HG02759 (cell line): ENCODE results near the gene SFTA2.
A peak's percentile ranks its signal among the peaks of the same experiment; 100 is the strongest.
"Not testable (repeated sequence)": the region's sequence is repeated elsewhere in the genome, so short reads cannot be mapped to it uniquely, and the experiment has no call there.

ENCODE experiments used
- ATAC-seq: cut with Tn5 transposase; IDR thresholded peaks from one replicate; pipeline ENCODE4 v1.9.1; 2021; ENCODE audit warnings: mild to moderate bottlenecking, moderate library complexity; ENCODE audit not compliant: unreplicated experiment

SFTA2 gene

DNA sequence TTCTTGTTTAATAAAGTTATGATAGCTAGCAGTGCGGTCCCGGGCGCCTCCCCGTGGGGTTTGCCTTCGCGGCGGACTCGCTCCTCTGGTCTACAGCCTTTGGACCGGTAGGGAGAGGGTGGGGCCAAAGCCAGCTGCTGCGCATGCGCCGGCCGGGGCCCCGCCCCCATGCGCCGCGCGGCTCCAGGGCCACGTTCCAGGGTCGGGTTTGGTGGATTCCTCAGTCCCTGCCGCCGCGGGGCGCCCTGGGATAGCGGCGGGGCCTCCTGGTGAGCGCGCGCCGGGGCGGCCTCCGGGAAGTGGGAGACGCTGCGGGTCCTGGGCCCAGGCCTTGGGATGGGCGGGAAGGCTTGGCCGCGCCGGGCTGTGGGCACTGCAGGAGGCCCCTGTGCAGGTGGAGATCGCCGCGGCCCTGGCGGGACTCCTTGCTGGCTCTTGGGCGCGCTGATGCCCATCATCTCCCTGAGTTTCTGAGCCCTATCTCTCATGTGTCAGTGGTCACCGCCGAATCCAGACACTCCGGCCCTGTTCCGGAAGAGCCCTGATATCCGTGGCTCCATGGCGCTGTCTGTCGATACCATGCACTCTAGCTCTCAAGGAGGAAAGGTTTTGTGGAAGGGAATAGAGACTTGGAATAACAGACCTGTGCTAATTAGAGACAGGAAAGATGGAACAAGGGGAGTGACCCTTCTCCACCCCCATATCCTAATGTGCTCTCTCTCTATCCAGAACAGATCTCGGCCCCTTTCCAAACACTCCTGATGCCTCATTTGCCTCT, 17.7 kb downstream of the SFTA2 start, which contains the start of gene VARS2:
VARS2 (plus strand) TSS at position 163 of the 778 bp plus-strand sequence; CDS start at position 762, 599 bp downstream.
- peak; percentile 96 for ATAC-seq

DNA sequence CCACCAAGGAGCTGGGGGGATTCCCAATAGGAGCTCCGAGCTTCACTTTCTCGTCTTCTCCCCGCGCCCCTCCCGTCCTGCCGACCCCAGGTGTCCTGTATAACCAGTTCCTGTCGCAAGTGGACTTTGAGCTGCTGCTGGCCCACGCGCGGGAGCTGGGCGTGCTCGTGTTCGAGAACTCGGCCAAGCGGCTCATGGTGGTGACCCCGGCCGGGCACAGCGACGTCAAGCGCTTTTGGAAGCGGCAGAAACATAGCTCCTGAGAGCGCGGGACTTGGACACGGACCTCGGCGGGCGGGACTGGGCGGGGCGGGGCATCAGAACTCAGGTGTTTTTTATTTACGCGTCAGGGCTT, 18.3 kb downstream of the SFTA2 start:
- ATAC-seq, result no peak

GRCh38 chr6:30912746-30913520, 19.0 kb downstream of the SFTA2 start:
- no peak for ATAC-seq

GRCh38 chr6:30910473-30910872, 21.5 kb downstream of the SFTA2 start:
- not testable (repeated sequence) for ATAC-seq

DNA sequence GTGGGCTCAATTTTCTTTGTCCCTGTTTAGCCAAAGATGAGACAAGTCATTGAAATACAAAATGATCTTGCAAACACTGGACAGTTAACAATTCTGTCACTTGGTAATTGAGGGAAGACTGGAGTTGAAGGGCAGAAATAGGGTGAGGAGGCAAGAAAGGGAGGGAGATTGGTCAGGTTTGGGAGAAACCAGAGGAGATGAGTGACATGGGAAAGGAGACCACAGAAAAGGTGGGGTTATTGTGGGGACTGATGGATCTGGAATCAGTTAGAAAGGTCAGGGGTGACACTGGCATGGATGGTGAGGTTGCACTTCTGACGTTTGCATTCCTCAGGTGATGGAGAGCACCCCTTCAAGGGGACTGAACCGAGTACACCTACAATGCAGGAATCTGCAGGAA, 23.3 kb downstream of the SFTA2 start:
- no peak for ATAC-seq

DNA sequence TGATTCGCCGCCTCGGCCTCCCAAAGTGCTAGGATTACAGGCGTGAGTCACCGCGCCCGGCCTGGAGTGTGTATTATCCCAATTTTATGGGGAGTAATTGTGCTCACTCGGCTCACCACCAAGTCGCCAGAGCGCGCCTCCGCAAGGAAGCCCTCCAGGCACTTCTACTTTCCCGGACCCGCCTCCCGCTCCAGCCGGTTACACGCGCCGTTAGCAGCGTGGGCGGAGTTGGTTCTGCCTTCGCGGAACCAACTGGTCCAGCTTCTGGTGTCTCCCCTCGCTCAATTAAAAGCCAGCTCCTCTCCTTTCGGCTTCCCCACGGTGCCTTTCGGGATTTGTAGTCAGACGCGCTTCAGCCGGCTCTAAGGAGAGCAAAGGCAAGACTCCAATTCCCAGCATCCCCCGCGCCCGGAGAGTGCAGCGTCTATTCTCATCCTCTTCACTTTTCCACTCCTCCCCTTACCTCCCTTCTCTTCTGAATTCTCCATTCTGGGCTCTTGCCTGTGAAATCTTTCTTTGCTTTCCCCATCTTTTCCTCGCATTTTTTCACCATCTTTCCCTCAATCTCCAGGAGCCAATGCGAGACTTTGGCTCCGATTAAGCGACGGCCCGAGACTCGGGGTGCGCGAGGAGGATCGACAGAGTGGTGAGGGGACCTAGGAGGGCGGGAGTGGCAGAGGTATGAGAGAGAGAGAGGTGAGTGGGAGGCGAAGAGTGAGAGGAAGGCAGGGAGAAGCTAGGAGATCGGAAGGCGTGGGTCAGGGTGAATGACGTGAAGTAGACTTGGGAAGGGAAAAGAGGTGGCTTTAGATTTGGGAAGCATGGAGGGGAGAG, 24.0 kb downstream of the SFTA2 start, which contains the start of gene GTF2H4:
GTF2H4 (plus strand) TSS at position 450 of the 834 bp plus-strand sequence.
- peak; percentile 96 for ATAC-seq

- ATAC-seq, result not testable (repeated sequence)
Observed at GRCh38 chr6:30907290-30907757, 24.6 kb downstream of the SFTA2 start.

- ATAC-seq, result no peak
Observed at GRCh38 chr6:30903236-30903635, 28.7 kb downstream of the SFTA2 start.

DNA sequence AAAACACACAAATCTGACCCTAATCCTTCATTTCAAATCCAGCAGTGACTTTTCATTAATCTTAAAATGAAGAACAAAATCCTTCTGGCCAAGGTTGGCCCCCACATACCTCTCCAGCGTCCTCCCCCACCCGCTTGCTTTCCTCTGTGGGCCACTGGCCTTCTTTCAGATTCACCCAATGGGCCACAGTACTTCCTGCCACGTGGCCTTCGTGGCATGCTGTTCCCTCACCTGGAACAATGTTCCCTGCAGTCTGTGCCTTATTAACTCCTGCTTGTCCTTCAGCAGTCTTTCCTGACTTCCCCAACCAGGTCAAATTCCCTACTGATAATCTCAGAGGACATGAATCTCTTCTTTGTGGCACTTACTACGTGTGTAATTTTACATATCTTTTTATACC, 29.3 kb downstream of the SFTA2 start:
- no peak for ATAC-seq

DNA sequence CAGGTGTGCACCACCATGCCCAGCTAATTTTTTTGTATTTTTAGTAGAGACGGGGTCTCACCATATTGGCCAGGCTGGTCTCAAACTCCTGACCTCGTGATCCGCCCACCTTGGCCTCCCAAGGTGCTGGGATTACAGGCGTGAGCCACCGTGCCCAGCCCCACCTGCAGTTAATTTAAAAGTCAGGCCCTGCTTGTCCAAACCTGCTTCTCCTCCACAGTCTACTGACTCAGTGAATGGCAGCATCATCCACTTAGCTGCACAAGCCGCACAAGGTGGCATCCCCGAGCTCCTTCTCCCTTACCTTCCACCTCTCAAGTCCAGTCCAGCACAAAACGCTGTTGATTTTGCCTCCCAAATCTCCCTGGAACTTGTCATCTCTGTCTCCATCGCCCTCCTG, 29.8 kb downstream of the SFTA2 start:
- not testable (repeated sequence) for ATAC-seq

DNA sequence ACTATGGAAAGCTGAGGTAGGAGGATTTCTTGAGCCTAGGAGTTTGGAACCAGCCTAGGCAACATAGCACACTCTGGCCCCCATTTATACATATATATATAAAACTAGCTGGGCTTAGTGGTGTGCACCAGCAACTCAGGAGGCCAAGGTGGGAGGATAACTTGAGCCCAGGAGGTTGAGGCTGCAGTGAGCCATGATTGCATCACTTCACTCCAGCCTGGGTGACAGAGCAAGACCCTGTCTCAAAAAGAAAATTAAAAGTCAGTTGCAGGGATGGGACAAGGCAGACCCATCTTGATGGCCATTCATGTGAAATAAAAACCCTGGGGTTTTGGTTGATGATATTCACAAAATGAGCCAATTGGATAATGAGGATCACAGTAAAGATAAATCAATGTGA, 30.5 kb downstream of the SFTA2 start:
- ATAC-seq, result no peak

DNA sequence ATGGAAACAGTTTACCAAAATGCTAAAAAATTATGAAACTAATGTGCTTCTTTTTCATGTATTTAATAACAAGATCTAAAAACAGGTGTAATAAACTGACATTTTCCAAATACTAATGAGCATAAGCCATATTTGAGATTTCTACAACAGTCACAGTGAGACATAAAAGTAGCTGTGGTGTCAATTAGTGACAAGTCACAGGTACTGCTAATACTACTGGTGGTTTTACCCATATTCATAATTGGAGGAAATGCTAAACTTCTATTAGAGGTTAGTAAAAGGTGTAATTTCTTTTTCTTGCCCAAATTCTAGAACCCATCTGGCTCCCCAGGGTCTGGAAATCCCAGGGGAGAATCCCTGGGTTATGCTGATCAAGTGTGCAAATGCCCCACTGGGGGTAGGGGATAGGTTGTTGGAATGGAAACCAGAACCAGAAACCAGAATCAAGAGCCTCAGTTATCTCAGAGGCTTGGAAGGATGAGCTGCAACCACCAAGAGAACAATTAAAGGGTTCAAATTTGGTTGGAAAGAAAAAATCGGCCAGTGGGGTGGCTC, 31.0 kb downstream of the SFTA2 start:
- ATAC-seq, result no peak

DNA sequence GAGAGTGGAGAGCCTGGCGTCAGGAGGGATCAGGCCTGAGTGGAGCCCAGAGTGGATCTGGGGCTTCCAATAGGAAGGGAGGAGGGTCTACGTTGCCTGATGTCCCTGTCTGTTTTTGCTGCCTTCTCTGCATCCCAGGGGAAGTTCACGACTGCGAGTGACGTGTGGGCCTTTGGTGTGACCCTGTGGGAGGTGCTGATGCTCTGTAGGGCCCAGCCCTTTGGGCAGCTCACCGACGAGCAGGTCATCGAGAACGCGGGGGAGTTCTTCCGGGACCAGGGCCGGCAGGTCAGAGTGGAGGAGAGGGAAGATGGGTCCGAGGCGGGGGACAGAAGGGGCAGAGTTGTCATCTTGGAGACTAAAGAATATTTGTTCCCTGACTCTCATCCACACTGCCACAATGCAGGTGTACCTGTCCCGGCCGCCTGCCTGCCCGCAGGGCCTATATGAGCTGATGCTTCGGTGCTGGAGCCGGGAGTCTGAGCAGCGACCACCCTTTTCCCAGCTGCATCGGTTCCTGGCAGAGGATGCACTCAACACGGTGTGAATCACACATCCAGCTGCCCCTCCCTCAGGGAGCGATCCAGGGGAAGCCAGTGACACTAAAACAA, 33.1 kb downstream of the SFTA2 start:
- ATAC-seq, result no peak

- no peak for ATAC-seq
Observed at GRCh38 chr6:30897882-30898281, 34.1 kb downstream of the SFTA2 start.

- ATAC-seq, result no peak
Observed at GRCh38 chr6:30896541-30896940, 35.4 kb downstream of the SFTA2 start.

DNA sequence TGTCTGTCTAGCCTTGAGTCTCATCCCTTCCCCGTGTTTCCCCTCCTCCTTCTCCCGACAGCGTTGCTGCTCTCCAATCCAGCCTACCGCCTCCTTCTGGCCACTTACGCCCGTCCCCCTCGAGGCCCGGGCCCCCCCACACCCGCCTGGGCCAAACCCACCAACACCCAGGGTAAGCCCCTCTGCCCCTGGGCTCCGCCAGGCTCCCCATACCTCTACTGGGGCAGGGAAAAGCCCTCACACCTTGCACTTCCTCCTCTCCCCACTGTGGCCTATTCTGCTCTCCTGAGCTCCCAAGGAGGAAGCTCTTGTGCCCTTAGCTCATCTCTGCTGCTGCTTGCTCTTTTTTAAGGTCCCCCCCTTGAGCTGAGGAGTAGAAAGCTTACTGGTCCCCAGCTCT, 36.6 kb downstream of the SFTA2 start:
- no peak for ATAC-seq

DNA sequence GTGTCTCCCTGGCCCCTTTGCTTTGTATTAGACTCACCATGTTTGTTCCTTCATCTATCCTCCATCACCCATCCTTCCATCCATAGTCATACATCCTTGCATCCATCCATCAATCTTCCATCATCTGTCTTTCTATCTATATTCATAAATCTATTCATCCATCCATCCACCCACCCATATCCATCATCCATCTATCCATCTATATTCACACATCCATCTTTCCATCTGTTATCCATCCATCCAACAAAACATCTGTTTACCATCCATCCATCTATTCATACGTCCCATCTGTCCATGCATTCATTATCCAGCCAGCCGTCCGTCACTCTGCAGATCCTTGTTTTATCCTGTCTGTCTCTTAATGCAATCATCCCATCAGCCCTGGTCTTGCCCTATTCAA, 37.0 kb downstream of the SFTA2 start:
- no peak for ATAC-seq

- ATAC-seq, result no peak
Observed at GRCh38 chr6:30894381-30894780, 37.6 kb downstream of the SFTA2 start.

DNA sequence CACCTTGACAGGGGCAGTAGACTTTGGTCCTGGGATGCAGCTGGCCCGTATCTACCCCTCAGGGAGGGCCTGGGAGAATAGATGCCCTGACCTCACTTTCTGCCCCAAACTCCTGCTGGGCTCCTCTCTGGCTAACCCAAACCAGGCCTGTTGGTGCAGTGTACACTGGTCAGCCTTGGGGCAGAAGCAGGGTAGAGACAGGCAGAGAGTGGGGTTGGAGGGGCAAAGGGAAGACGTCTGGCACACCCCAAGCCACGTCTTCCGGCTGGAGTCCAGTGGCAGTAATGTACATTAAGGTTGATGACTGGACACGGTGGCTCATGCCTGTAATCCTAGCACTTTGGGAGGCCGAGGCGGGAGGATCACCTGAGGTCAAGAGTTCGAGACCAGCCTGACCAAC, 38.3 kb downstream of the SFTA2 start:
- ATAC-seq, result no peak

GRCh38 chr6:30893001-30893591, 38.9 kb downstream of the SFTA2 start:
- ATAC-seq, result no peak
